ENCODE data around the gene SUCNR1.

- no peak for TF ChIP-seq CTCF (IDR thresholded peaks at IDR 0.05)
- TF ChIP-seq POLR2AphosphoS5 (IDR thresholded peaks at IDR 0.05; ENCODE audit: low read depth, low read length) = no peak
- no peak for TF ChIP-seq REST (IDR thresholded peaks at IDR 0.05; ENCODE audit: insufficient read depth in 1 of 2, low read depth in 2 of 2, low read length in 1 of 2)
- TF ChIP-seq TCF7L2 (IDR thresholded peaks at IDR 0.05; ENCODE audit: low read depth, low read length) = no peak
- no peak for TF ChIP-seq SIN3A (IDR thresholded peaks at IDR 0.05; ENCODE audit: borderline replicate concordance, insufficient read depth, low read depth, low read length)
Observed at GRCh38 chr3:151867666-151868065, 5.8 kb upstream of the SUCNR1 start.
